IPS-18c (cell line): ENCODE results near the gene A2ML1.
"Not testable (repeated sequence)": the region's sequence is repeated elsewhere in the genome, so short reads cannot be mapped to it uniquely, and the experiment has no call there.

Source experiments
- H3K4me3 ChIP-seq: 2 replicates; pipeline ENCODE4 v1.7.0; 2013; ENCODE audit warnings: low read depth, mild to moderate bottlenecking, low read length, moderate library complexity; ENCODE audit not compliant: insufficient read depth
- H3K9me3 ChIP-seq: one replicate; pipeline ENCODE4 v1.6.1; 2013; ENCODE audit warnings: mild to moderate bottlenecking, low read length, moderate library complexity; ENCODE audit not compliant: control insufficient read depth, insufficient read depth

The A2ML1 gene

DNA sequence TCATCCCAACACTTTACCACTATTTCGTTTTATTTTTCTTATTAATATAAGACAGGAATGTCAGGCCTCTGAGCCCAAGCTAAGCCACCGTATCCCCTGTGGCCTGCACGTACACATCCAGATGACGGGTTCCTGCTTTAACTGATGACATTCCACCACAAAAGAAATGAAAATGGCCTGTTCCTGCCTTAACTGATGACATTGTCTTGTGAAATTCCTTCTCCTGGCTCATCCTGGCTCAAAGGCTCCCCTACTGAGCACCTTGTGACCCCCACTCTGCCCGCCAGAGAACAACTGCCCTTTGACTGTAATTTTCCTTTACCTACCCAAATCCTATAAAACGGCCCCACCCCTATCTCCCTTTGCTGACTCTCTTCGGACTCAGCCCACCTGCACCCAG lies 12.3 kb upstream of the A2ML1 start:
- not testable (repeated sequence) for H3K4me3 ChIP-seq, H3K9me3 ChIP-seq

DNA sequence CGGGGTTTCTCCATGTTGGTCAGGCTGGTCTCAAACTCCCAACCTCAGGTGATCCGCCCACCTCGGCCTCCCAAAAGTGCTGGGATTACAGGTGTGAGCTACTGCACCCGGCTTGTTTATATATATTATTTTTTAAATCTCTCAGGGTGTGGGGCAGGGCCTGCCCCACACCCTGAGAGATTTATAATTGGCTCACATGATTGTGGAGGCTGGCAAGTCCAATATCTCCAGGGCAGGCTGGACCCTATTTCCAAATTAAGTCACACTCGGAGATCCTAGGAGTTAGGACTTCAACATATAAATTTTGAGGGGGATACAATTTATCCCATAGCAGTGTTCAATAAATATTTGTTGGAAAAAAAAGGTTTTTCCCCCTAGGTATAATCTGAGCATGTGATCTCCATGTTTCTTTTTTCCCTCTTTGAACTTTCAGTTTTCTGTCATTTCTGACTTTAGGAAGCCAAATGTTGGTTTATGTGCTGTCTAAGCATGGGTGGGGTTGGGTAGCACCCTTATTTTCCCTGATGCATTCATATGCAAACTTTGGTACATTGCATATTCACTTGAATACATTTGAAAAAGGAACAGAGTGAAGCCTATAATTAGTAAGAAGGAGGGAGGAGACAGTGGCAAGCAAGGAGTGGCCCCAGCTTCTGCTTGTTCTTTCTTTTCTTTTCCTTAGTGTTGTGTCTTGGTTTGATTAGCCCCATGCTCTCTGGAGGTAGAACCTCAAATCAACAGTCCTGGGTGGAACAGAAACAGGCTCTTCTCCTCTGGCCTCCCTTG lies 8.7 kb upstream of the A2ML1 start:
- Histone ChIP-seq H3K9me3 (no peaks in the 10 kb centered on the region), H3K4me3 (no peak overlapping the region)

DNA sequence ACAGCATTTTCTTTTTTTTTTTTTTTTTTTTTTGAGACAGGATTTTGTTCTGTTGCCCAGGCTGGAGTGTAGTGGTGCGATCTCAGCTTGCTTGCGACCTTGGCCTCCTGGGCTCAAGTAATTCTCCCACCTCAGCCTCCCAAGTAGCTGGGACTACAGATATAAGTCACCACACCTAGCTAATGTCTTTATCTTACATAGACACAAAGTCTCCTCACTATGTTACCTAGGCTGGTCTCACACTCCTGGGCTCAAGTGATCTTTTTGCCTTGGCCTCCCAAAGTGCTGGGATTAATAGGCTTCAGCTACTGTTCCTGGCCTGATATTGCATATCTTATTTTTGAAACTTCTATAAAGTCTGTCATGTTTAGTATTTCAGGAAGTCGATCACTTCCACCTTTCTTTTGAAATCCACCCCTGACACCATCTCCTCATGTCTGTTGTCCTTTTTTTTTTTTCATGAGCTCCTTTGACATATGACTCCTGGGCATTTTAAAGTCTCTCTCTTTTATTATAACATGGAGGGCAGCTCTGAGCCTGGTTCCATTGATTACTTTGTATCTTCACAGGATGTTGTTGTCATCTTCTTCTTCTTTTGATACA lies 5.9 kb upstream of the A2ML1 start:
- H3K4me3 ChIP-seq: no peak overlapping the region

DNA sequence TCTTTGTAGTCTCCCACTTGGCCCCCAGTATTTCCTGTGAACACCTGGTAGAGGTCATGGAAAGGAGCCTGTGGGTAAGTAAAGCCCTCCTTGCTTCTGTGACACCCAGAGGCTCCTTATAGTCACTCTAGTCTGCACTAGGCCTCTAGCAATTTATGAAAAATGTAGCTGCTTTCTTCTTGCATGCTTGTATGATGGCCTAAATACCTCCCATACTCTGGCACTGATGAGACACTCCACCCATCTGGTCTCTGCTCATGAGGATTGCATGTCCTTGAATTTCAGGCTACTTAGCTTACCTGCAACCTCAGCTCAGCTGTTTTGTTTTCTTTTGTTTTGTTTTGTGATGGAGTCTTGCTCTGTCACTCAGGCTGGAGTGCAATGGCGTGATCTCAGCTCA lies 4.6 kb upstream of the A2ML1 start:
- no peaks in the 10 kb centered on the region for H3K9me3 ChIP-seq
- H3K4me3 ChIP-seq: no peak overlapping the region

More for the DNA sequence above, 5.9 kb upstream of the A2ML1 start:
- H3K9me3 ChIP-seq: no peaks in the 10 kb centered on the region

DNA sequence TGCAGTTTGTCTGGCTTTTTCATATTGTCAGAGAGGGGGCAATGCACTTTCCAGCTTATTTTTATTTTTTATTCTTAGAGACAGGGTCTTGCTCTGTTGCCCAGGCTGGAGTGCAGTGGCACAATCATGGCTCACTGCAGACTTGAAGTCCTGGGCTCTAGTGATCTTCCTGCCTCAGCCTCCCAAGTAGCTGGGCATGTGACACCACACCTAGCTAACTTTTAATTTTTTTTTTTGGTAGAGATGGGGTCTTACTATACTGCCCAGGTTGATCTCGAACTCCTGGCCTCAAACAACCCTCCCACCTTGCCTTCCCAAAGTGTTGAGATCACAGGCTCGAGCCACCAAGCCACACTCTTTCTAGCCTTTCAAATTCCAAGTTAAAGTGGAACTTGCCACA lies 3.9 kb upstream of the A2ML1 start:
- Histone ChIP-seq H3K4me3 (no peak overlapping the region), H3K9me3 (no peaks in the 10 kb centered on the region)

DNA sequence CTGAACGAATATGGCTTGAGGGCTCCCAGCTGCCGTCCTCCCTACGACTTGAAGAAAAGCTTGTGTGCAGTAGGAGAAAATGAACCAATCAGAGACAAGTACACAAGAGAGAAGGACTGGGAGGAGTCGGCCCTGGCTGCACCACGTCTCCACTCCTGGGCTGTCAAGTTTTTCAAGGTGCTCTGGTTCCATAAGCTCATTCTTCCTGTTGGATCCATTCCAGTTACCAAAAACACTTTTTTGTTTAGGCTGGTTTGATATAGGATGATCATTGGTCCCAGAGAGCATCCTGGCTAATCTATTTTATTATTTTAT lies 2.8 kb upstream of the A2ML1 start:
- Histone ChIP-seq H3K4me3 (no peak overlapping the region), H3K9me3 (no peaks in the 10 kb centered on the region)

DNA sequence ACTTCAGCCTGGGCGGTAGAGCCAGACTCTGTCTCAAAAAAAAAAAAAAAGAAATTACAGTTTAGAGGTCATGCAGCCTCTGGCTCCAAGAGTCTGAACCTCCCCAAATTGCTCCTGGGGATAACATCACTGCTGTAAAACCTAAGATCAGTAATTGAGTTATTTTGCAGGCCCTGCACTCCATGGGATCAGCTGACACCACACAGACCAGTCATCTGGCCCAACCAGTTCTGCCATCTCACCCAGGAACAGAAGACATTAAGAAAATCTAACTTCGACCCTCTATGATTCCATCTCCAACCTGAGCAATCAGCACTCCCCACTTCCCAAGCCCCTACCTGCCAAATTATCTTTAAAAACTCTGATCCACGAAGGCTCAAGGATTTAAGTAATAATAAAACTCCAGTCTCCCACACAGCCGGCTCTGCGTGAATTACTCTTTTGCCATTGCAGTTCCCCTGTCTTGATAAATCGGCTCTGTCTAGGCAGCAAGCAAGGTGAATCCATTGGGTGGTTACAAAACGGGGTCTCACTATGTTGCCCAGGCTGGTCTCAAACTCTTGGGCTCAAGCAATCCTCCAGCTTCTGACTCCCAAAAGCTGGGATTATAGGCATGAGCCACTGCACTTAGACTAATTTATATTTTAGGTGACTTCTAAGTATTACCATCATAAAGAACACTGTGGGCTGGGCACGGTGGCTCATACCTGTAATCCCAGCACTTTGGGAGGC lies 1.6 kb upstream of the A2ML1 start:
- not testable (repeated sequence) for H3K4me3 ChIP-seq, H3K9me3 ChIP-seq

DNA sequence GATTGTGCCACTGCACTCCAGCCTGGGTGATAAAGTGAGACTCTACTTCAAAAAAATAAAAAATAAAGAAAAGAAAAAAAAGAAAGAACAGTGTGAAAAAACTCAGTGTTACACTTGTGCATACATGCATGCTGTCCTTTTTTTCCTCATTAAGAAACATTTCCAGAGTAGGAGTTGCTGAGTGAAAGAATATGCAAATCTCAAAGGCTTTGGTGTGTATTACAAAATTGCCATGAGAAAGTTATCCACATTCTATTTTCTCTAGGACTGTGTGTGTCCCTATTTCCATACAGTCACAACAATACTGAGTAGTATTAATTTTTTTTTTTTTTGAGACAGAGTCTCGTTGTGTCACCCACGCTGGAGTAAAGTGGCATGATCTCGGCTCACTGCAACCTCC lies 830 bp upstream of the A2ML1 start:
- Histone ChIP-seq H3K9me3 (no peaks in the 10 kb centered on the region), H3K4me3 (no peak overlapping the region)

DNA sequence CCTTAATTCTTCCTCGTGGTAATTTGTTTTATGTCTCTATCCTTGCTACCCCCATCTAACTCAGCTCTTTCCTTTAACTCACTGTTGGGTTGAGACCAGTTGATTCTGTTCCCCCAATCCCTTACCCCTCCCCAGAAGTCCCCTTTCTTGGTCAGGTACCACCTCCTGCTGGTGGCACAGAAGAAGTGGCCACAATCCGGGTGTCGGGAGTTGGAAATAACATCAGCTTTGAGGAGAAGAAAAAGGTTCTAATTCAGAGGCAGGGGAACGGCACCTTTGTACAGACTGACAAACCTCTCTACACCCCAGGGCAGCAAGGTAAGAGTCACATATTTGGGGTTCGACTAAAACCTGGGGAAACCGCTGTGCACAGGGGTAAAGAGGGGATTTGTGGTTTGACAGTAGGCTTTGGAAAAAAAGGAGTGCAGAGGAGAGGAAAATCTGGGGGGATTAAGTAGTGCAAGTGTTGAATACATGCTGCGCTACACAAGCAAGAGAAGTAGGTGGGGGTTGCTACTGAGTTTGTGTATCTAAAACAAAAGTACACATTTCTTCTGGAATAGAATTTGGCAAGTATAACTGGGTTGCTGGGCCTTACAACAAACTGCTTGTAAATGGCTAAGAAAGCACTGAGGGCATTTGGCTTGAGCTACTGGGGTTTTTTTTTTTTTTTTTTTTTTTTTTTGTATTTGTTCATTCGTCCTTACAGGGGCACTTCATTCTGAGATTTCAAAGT lies 1.3 kb downstream of the A2ML1 start:
- Histone ChIP-seq H3K4me3 (no peak overlapping the region), H3K9me3 (no peaks in the 10 kb centered on the region)

DNA sequence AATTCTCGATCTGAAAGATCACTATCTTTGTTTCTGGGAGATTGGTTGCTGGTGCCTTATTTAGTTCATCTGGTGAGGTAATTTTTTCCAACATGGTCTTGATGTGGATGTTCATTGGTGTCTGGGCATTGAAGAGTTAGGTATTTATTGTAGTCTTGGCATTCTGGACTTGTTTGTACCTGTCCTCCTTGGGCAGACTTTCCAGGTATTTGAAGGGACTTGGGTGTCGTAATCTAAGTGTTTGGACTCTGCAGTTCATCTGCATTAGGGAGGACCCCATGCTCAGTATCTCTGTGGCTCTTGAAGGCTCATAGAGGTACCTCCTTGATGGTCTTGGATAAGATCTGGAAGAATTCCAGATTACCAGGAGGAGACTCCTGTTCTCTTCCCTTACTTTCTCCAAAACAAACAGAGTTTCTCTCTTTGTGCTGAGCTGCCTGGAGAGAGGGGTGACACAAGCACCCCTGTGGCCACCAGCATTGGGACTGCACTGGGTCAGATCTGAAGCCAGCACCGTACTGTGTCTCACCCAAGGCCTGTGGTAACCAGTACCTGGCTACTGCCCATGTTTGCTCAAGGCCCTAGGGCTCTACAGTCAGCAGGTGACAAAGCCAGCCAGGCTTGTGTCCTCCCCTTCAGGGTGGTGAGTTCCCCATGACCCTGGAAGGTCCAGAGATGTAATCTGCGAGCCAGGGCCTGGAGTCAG lies 5.3 kb downstream of the A2ML1 start:
- Histone ChIP-seq H3K4me3 (no peak overlapping the region), H3K9me3 (no peaks in the 10 kb centered on the region)

DNA sequence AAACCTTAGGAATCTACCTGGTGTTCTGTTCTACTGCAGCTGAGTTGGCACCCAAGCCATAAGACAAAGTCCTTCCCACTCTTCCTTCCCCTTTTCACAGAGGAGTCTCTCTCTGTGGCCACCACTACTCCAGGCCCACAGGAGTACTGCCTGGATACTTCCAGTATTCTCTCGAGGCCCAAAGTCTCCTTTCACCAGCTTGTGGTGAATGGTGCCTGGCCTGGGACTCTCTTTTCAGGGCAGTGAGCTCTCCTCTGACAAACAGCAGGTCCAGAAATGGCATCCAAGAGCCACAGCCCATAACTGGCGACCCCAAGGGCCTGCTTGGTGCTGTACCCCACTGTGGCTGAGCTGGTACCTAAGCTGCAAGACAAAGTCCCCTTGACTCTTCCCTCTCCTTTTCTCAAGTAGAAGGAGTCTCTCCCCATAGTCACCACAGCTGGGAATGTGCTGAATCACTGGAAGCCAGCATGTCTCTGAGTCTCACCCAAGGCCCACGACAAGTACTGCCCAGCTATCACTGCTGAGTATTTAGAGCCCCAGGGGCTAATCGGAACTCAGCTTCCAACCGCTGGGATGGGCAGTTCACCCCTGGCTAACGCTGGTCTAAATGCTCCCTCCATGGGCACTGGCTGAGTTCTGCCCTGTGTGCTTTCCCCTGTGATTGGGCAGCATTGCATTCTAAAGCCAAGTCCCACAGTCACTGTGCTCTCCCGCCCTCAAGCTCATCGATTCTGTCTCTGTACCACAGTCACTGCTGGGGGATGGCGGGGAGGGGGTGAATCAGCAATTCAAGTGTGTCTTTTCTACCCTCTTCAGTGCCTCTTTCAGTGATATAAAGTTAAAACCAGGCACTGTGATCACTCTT lies 6.1 kb downstream of the A2ML1 start:
- H3K4me3 ChIP-seq: no peak overlapping the region
- no peaks in the 10 kb centered on the region for H3K9me3 ChIP-seq

DNA sequence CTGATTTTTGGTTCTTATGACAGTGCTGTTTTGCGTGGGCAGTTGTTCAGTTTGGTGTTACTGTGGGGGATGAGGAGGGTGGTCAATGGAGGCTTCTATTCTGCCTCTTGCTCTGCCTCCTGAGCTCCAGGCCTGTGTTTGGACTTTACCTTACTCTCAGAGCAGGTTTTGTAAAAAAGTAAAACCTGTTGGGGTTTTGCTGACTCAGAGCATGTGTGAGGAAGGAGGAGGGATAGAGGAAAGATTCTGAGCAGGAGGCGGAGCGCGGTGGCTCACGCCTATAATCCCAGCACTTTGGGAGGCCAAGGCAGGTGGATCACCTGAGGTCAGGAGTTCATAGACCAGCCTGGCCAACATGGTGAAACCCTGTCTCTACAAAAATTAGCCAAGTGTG lies 6.7 kb downstream of the A2ML1 start:
- H3K9me3 ChIP-seq: no peaks in the 10 kb centered on the region
- H3K4me3 ChIP-seq: no peak overlapping the region

DNA sequence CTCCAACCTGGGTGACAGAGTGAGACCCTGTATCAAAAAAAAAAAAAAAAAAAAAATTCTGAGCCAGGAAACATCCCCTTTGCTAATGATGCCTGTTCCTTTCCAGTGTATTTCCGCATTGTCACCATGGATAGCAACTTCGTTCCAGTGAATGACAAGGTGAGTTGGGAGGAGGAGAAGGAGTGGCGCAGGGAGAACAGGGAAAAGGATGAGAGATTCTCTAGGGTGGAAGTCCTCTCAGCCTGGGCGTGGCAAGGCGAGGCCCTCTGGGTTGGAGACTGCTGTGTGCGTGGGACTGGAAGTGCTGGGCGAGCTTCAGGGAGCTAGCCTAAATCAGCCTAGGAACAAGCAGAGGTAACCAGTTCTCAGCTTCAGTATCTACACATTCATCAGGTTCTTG lies 7.2 kb downstream of the A2ML1 start:
- no peaks in the 10 kb centered on the region for H3K9me3 ChIP-seq
- no peak overlapping the region for H3K4me3 ChIP-seq

DNA sequence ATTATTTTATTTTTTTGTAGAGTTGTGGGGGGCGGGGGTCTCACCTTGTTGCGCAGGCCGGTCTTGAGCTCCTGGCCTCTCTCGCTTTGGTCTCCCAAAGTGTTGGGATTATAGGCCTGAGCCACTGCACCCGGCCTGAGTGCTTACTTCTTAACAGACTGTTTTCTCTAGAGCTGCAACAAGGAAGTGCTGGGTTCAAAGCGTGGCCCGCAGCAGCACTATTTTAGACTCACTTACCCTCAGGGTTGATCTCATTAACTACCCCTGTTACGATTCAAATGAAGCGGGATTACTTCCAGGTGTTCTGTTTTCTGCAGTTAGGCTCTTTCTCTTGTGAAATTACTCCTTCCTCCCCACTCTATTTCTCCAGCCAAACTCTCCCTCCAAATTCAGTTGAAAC lies 8.7 kb downstream of the A2ML1 start:
- Histone ChIP-seq H3K9me3 (no peaks in the 10 kb centered on the region), H3K4me3 (no peak overlapping the region)

DNA sequence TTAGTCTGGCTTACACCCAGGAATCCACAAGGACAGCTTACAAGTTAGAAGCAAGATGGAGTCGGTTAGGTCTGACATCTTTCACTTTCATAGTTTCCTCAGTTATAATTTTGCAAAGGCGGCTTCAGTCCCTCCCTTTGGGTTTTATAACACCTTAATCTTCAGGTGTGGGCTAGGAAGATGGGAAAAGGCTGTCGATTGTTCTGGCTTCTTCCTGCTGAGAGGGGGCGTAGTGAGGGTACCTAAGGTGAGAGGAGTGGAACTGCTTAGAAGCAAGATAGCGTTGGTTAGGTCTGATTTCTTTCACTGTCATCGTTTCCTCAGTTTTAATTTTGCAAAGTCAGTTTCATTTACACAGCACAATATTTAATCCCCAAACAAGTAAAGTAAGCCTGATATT lies 10.1 kb downstream of the A2ML1 start:
- Histone ChIP-seq H3K4me3 (no peak overlapping the region), H3K9me3 (no peaks in the 10 kb centered on the region)

DNA sequence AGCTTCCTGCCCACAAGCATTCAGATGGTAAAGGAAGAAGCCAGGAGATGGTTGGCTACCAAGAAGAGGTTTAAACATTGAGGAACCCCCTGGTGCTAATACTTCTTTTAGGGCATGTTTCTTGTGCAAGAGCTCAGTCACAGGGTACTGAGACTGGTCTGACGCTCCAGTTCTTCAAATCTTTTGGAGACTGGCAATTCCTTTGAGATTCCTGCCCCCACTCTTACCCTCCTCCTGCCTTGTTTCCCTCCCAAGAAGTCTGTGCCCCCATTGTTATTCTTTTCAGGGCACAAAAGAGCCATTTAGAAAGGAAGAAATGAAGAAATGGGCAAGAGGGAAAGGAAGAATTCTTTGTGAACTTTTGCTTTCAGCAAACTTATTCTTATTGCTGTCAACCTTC lies 11.8 kb downstream of the A2ML1 start:
- Histone ChIP-seq H3K9me3 (no peaks in the 10 kb centered on the region), H3K4me3 (no peak overlapping the region)

DNA sequence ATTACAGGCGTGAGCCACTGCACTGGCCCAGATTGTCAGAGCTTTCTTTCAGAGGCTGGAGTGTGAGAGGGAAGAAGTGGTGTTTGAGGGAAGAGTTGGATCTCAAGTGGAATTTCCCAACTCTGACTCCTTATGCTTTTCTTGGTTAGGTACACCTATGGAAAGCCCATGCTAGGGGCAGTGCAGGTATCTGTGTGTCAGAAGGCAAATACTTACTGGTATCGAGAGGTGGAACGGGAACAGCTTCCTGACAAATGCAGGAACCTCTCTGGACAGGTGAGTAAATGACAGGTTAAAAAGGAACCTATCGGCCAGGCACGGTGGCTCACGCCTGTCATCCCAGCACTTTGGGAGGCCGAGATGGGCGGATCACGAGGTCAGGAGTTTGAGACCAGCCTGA lies 14.9 kb downstream of the A2ML1 start:
- Histone ChIP-seq H3K4me3 (no peak overlapping the region), H3K9me3 (no peaks in the 10 kb centered on the region)
